Middle frontal gyrus (tissue), 1 donor: Measurements from ENCODE around the gene SS18.

Source experiments
- DNase-seq: peaks from one replicate; pipeline ENCODE4 v3.0.0-alpha.2; 2015; ENCODE audit warnings: low spot score; ENCODE audit errors: extremely low spot score

The SS18 gene

DNA sequence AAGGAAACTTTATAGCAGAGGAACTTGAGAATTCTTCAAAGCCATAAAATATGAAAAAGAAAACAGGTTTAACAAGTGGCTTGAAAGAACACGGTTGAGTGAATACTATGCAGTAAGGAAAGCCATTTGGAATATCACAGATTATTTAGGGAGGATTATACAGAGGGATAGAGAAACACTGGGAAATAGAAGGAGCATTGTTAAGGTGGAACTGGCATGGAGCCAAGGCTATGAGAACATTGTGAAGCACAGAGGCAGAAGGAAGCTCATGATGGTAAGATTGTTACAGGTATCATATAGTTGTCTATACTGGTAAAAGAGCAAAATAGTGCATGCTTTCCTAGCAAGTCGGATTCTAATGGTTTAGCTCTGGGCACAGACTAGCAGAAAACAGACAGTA is 87.1 kb downstream of the SS18 start:
- DNase-seq, result no peak

DNA sequence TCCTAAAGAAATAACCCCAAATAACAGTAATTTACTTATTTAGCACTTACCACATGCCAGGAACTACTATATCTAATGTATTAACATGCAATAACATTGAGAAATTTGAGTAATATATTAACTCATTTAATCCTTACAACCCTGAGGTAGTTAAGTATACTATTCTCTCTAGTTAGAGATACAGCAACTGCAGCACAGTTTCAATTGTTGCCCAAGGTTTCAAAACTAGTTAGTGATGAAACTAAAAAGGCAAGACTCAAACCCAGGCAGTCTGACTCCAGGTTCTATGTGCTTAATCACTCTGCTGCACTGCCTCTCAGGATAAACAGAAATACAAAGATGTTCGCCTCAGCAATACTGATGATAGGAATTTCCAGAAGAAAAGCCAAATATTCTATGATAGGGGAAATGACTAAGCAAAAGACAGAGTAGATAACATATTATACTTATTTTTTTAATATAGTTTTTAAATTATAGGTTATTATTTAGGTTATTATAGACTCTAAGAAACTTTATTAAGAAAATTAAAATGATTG is 88.0 kb downstream of the SS18 start:
- DNase-seq, result no peak

DNA sequence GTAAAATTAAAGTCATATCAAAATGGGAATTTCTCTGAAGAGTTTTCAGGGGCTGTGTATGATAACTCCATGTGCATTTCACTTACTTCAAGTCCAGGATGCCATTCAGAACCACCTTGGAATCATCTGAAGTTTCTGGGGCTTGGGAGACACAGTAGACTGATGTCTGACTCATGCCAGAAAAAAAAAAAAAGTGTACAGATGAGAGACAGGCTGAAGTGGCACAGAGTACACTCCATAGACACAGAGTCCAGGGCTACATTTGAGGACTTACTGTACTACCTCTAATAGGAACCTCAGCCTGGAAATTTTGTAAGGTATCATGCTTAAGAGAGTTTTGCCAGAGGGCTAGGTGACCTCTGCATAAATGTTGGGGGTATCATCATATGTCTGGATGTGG is 92.0 kb downstream of the SS18 start:
- DNase-seq, result no peak

DNA sequence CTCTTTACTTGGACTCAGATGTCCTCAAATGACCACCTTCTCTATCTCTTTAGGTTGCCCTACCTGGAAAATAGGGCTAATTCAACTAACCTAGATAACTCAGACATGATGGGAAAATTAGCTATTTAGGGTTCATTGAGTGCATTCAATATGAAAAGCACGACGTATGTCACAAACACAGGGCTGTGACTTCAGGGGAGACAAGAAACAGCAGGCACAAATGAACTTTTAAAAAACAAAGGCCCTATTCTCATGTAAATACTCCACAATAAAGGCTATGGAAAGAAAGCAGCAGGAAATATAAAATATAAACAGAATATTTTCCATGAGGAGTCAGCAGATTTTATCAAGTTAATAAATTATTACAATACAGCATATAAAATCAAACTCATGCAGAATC is 97.8 kb downstream of the SS18 start:
- no peak for DNase-seq

DNA sequence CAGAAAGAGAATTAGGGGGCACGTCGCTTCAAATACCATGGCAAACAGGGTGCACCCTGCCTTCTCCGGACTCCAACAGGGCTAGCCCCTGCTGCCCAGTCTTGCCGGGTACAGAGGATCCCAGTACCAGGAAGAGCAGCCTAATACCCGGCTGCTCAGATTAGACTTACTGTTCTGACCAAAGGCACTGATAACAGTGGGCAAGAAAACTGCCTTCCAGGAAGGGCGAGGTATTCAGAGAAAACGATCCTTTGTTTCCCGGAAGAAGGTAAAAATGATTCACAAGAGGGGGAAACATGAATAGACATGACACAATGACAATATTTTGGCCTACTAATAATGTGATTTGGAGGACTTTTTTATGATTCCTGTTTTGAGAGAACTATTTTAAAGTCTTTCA is 99.9 kb downstream of the SS18 start:
- no peak for DNase-seq

DNA sequence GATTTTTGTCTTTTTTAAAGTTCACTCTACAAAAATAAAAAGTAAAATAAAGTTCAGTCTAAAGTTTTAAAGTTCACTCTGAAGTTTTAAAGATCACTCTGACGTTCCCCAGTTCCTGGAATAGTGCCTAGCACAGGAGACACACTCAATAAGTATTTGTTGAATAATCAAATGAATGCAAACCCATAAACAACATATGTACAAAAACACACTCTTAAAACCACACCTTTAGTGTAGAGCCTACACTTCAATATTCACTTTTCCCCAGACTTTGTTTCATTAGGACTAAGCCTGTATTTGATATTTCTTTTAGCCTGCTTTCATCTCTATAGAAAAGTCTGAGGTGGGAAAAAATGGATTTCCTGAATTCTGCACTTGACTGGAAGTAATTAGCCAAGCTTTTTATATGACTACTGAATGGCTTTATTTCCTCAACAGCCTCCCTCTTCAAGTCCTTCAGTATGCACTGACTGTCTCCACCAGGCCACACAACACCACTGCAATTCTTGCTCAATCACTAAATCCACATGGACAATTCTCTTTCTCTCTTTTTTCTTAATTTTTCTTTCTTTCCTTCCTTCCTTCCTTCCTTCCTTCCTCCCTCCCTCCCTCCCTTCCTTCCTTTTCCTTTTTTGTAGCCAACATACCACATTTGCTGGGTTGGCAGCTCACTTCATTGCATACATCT is 104.6 kb downstream of the SS18 start:
- DNase-seq, result no peak

DNA sequence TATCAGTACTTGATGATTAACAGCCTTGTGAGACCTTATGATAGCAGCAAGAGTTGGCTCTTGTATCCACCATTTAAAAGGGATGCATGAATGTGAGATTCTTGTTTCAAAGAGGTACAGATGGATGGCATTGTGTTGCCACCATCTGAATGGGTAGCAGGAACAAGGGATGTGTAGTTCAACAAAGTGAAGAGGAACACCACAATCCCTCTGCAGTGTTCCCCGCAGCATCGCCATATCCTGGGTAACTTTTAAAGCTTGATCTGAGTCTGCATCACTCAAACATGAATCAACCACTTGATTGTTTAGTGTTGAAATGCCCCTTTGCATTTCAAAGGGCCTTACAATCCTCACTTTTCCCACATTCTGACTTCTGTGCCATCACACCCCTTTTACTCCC is 106.7 kb downstream of the SS18 start:
- DNase-seq, result no peak

DNA sequence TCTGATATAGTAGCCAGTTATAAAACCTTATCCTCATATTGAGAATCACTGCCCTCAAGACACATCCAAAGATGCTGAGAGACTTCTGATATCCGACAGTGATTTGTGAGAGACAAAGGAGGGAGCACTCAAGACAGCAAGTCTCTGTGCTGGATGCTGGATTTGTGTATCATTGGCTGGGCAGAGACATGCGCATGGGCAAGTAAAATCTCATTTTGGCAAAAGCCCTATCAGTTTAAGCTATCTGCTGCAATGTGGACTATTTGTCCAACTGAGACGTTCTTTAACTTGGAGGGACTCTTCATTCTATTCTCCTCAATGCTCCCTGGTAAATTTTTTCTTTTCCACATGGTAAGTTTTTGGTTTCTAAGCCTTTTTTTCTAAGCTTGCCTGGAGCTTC is 107.5 kb downstream of the SS18 start:
- no peak for DNase-seq

DNA sequence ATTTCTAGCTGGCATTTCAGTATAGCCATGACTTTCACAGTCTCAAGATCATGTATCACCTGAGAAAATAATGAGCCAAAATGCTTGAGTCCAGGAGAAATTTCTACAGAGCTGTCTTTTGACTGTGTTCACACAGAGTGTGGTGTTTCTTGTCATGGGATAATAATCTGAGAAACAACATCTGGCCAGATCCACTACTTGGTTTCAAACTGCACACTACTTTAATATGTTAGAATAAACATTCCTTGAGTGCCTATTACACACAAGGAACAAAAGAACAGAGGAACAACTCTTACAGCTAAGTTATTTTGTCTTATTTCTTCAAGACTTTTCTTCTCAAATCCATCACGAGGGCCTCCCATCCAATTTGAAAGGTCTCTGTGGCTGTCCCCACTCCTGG is 108.3 kb downstream of the SS18 start:
- no peak for DNase-seq

DNA sequence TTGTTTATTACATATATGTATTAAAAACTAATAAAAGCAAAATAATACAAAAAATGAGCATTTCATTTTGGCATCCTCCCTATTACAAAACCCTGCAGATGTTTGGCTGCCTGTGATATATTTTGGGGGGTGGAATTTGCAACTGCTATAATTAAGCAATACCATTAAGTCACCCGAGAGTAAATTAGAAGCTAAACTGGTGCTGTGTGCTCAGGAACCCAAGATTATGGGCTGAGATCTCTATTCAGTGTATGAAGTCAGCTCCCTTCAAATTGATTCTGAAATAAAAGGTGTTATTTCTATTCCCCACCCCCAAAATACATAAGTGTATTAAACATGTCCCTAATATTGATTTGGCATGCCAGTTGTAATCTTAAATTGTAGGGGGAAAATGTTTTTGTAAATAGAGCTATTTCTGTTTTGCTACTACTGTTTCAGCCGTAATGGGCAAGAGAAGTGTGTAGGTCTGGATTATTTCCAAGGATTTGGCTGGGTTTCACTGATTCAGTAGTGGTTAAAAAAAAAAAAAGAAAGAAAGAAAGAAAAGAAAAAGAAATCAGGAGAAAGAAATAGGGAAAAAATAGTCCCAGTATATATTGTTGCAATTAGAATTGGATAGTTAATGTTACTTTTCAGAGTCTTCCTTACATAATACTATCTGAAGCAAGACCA is 110.9 kb downstream of the SS18 start:
- DNase-seq, result no peak

DNA sequence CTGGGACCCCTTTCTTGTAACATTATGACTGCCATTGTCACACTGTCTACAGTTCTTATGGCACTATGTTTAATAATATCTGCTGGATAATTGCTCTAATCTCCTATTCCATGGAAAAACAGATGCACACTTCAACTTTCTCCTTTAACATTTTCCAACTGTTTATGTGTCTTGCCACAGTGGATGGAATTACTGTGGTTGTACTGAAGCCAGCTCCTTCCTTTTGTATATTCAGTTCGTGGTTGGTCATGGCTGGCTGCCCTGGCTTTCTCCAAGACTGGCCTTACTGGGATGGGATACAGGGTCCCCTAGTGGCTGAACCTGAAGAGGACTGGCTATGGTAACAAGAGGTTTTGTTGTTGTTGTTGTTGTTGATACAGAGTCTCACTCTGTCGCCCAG is 113.9 kb downstream of the SS18 start:
- no peak for DNase-seq

DNA sequence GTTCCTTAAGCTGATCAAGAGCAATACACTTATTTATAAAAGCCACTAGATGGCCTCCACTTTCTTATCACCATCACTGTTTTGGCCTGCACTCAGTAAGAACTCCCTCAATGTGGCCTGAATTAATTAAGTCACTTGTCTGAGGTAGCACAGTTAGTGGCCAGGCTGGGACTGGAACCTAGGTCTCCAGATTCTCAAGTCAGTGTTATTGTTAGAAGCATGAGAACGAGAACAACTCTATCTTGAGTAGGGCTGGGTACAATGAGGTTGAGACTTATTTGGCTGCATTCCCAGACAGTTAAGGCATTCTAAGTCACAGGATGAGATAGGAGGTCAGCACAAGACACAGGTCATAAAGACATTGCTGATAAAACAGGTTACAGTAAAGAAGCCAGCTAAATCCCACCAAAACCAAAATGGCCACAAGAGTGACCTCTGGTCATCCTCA is 115.8 kb downstream of the SS18 start:
- DNase-seq, result no peak
